Measurements from ENCODE around the gene SPEG. TPM values are rescaled to one million over a fixed set of nuclear protein-coding genes. Genes with fewer than 3 reads are reported as not detected.
A peak's percentile ranks its signal among the peaks of the same experiment; 100 is the strongest.

Gene SPEG
- total RNA-seq, 2 experiments from 2014 or later = 1.3 to 1.4 TPM

- Mint-ChIP-seq H3K4me3 (no peak overlapping the region), H3K36me3 (ENCODE audit: low read depth) (no peaks in the 10 kb centered on the region)
These were observed 37.1 kb downstream of the SPEG start for GRCh38 chr2:219471476-219472371.

DNA sequence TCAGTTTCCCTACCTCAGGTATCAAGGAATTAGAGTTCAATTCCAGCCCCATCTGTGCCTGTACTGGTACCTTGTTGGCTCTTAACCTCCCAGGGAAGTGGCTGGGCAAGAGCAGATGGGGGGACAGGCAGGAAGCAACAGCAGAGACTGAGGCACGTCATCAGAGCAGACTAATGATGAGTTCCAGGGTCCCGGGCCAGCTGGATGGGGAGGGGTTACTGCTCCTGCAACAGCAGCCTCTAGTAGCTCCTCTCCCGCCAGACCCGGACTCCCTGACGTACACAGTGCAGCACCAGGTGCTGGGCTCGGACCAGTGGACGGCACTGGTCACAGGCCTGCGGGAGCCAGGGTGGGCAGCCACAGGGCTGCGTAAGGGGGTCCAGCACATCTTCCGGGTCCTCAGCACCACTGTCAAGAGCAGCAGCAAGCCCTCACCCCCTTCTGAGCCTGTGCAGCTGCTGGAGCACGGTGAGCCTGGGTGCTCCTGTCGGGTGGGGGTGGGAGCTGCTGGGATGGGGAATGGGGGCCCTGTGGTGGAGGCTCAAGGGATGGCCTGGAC is 38.1 kb downstream of the SPEG start:
- no peak overlapping the region for H3K4me3 Mint-ChIP-seq

More at GRCh38 chr2:219471476-219472371, 37.1 kb downstream of the SPEG start:
- no peak for DNase-seq
- CTCF ChIA-PET = interaction anchor here (0.7 kb wide), 1 partner anchor 11 kb away, joined by 3 read pairs; no protein-coding TSS in a partner anchor
- H3K27me3 Mint-ChIP-seq (ENCODE audit: low read depth) = peaks cover 2% of the 10 kb centered on the region
- H3K9me3 Mint-ChIP-seq = no peaks in the 10 kb centered on the region
- intact Hi-C loops (cut with micrococcal nuclease) = no loop called here
- H3K4me1 Mint-ChIP-seq (ENCODE audit: low read depth) = peaks cover 4% of the 10 kb centered on the region
- H3K27ac Mint-ChIP-seq = no peak overlapping the region

GRCh38 chr2:219473511-219473910 is 38.9 kb downstream of the SPEG start:
- H3K36me3 Mint-ChIP-seq (ENCODE audit: low read depth) = no peaks in the 10 kb centered on the region
- H3K27me3 Mint-ChIP-seq (ENCODE audit: low read depth) = peaks cover 2% of the 10 kb centered on the region
- no peak overlapping the region for H3K27ac Mint-ChIP-seq
- no peaks in the 10 kb centered on the region for H3K9me3 Mint-ChIP-seq
- DNase-seq = no peak
- CTCF ChIA-PET = interaction anchor here (1.2 to 5.8 kb wide), 3 partner anchors 22 to 55 kb away, joined by 3 to 73 read pairs (median 7); no protein-coding TSS in a partner anchor
- H3K4me1 Mint-ChIP-seq (ENCODE audit: low read depth) = peaks cover 4% of the 10 kb centered on the region
- H3K4me3 Mint-ChIP-seq = no peak overlapping the region
- intact Hi-C loops (cut with micrococcal nuclease) = no loop called here

More for the DNA sequence above, 38.1 kb downstream of the SPEG start:
- DNase-seq = no peak
- H3K27ac Mint-ChIP-seq = no peak overlapping the region
- intact Hi-C loops (cut with micrococcal nuclease) = no loop called here
- CTCF ChIA-PET = interaction anchor here (0.7 to 1.2 kb wide), 2 partner anchors 10 to 27 kb away, joined by 3 read pairs; no protein-coding TSS in a partner anchor
- no peaks in the 10 kb centered on the region for H3K9me3 Mint-ChIP-seq
- H3K27me3 Mint-ChIP-seq (ENCODE audit: low read depth) = peaks cover 2% of the 10 kb centered on the region
- no peaks in the 10 kb centered on the region for H3K36me3 Mint-ChIP-seq (ENCODE audit: low read depth)
- peaks cover 4% of the 10 kb centered on the region for H3K4me1 Mint-ChIP-seq (ENCODE audit: low read depth)

DNA sequence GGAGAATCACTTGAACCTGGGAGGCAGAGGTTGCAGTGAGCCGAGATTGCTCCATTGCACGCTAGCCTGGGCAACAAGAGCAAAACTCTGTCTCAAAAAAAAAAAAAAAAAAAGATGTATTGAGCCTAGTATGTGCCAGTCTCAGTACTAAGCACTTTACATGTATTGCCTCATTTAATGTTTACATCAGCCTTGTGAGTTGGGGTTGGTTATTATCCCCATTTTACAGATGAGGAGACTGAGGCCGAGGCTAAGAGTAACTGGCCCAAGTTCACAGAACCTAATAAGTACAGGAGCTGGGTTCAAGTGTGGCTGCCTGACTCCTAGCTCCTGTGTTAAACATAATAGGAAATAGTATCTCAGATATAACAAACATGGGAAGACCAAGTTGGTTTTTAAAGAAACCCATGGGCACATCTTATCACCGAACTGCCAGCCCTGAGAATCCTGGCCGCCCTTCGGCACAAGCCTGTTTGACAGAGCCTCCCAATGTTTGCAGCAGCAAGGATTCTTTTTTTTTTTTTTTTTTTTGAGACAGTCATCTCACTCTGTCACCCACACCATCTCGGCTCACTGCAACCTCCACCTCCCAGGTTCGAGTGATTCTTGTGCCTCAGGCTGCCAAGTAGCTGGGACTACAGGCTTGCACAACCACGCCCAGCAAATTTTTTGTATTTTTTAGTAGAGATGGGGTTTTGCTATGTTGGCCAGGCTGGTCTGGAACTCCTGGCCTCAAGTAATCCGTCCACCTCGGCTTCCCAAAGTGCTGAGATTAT is 39.8 kb downstream of the SPEG start:
- CTCF ChIA-PET = interaction anchor here (0.6 to 5.8 kb wide), 3 partner anchors 21 to 146 kb away, joined by 3 to 73 read pairs (median 7); no protein-coding TSS in a partner anchor
- Mint-ChIP-seq H3K9me3 (no peaks in the 10 kb centered on the region), H3K27me3 (ENCODE audit: low read depth) (peaks cover 2% of the 10 kb centered on the region), H3K4me3 (no peak overlapping the region), H3K27ac (no peak overlapping the region), H3K36me3 (ENCODE audit: low read depth) (no peaks in the 10 kb centered on the region), H3K4me1 (ENCODE audit: low read depth) (peaks cover 4% of the 10 kb centered on the region)
- DNase-seq = no peak
- intact Hi-C loops (cut with micrococcal nuclease) = no loop called here

DNA sequence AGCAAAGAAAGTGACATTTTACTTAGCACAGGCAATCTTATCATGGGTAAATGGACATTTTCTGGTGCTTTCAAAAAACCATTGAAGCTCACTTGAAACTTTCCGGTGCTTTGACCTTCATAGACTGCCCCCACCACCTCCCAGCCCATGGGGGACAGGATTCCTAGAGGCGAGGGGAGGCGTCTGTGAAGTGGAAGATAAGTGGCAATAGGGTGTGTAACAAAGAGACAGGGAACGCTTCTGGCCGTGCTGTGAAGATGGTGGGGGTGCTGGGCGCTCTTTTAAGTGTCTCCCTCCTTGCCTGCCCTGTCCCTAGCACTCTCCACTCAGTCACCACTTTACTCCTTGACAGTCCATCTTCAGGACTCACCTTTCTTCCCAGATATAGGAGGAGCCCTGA is 40.6 kb downstream of the SPEG start:
- H3K27ac Mint-ChIP-seq = no peak overlapping the region
- intact Hi-C loops (cut with micrococcal nuclease) = no loop called here
- no peak for DNase-seq
- H3K27me3 Mint-ChIP-seq (ENCODE audit: low read depth) = peaks cover 2% of the 10 kb centered on the region
- peaks cover 4% of the 10 kb centered on the region for H3K4me1 Mint-ChIP-seq (ENCODE audit: low read depth)
- H3K36me3 Mint-ChIP-seq (ENCODE audit: low read depth) = no peaks in the 10 kb centered on the region
- H3K4me3 Mint-ChIP-seq = no peak overlapping the region
- CTCF ChIA-PET = interaction anchor here (0.7 to 5.8 kb wide), 4 partner anchors 20 to 73 kb away, joined by 3 to 73 read pairs (median 6); no protein-coding TSS in a partner anchor
- no peaks in the 10 kb centered on the region for H3K9me3 Mint-ChIP-seq

GRCh38 chr2:219475697-219476651 is 41.3 kb downstream of the SPEG start:
- no peaks in the 10 kb centered on the region for H3K36me3 Mint-ChIP-seq (ENCODE audit: low read depth)
- no peaks in the 10 kb centered on the region for H3K9me3 Mint-ChIP-seq
- no peak overlapping the region for H3K27ac Mint-ChIP-seq
- H3K4me1 Mint-ChIP-seq (ENCODE audit: low read depth) = peaks cover 4% of the 10 kb centered on the region
- DNase-seq = peak; percentile 80
- intact Hi-C loops (cut with micrococcal nuclease) = loop anchor here (1.0 to 2.0 kb wide), 4 partner anchors 45 to 166 kb away; no protein-coding TSS in a partner anchor
- H3K27me3 Mint-ChIP-seq (ENCODE audit: low read depth) = peaks cover 2% of the 10 kb centered on the region
- CTCF ChIA-PET = interaction anchor here (0.6 to 5.8 kb wide), 15 partner anchors 9 to 123 kb away, joined by 3 to 73 read pairs (median 5); partner anchors contain the start of gene GMPPA
- H3K4me3 Mint-ChIP-seq = no peak overlapping the region

GRCh38 chr2:219476652-219477151 is 42.1 kb downstream of the SPEG start:
- Mint-ChIP-seq H3K4me3 (no peak overlapping the region), H3K36me3 (ENCODE audit: low read depth) (no peaks in the 10 kb centered on the region), H3K27me3 (ENCODE audit: low read depth) (peaks cover 2% of the 10 kb centered on the region), H3K27ac (no peak overlapping the region), H3K9me3 (no peaks in the 10 kb centered on the region), H3K4me1 (ENCODE audit: low read depth) (peaks cover 4% of the 10 kb centered on the region)
- DNase-seq = no peak
- intact Hi-C loops (cut with micrococcal nuclease) = loop anchor here (1.0 to 2.0 kb wide), 4 partner anchors 44 to 166 kb away; no protein-coding TSS in a partner anchor
- CTCF ChIA-PET = interaction anchor here (0.9 to 5.8 kb wide), 13 partner anchors 9 to 123 kb away, joined by 3 to 73 read pairs (median 5); partner anchors contain the start of gene GMPPA

DNA sequence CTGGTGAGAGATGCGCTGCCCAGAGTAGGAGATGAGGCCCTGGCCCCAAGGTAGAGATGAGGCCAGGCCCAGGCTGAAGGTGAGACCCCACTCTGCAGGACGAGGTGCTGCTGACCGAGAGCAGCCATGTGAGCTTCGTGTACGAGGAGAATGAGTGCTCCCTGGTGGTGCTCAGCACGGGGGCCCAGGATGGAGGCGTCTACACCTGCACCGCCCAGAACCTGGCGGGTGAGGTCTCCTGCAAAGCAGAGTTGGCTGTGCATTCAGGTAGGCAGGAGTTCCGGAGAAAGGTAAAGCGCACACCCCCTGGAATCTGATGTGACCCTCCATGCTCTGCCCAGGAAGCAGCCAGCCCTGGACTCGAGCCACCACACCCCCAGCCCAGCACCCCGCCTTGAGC is 42.5 kb downstream of the SPEG start:
- H3K4me3 Mint-ChIP-seq = no peak overlapping the region
- no peaks in the 10 kb centered on the region for H3K36me3 Mint-ChIP-seq (ENCODE audit: low read depth)
- no peak overlapping the region for H3K27ac Mint-ChIP-seq
- H3K4me1 Mint-ChIP-seq (ENCODE audit: low read depth) = peaks cover 4% of the 10 kb centered on the region
- no peaks in the 10 kb centered on the region for H3K9me3 Mint-ChIP-seq
- H3K27me3 Mint-ChIP-seq (ENCODE audit: low read depth) = peaks cover 7% of the 10 kb centered on the region
- intact Hi-C loops (cut with micrococcal nuclease) = loop anchor here (2.0 kb wide), 1 partner anchor 44 kb away; no protein-coding TSS in a partner anchor
- CTCF ChIA-PET = interaction anchor here (1.2 to 5.8 kb wide), 6 partner anchors 10 to 75 kb away, joined by 3 to 73 read pairs (median 5); partner anchors contain the start of gene GMPPA
- DNase-seq = no peak

DNA sequence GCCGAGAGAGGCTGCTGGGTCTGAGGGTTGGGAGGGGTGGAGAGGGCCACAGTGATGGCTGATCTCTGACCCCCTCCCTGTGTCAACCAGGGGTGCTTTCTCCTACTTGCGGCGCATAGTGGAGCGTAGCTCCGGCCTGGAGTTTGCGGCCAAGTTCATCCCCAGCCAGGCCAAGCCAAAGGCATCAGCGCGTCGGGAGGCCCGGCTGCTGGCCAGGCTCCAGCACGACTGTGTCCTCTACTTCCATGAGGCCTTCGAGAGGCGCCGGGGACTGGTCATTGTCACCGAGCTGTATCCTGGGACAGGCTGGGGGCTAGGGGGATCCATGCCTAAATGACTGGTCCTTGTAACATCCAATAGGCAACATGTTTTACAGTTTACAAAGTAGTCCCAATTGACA is 43.2 kb downstream of the SPEG start:
- intact Hi-C loops (cut with micrococcal nuclease) = loop anchor here (2.0 kb wide), 1 partner anchor 43 kb away; no protein-coding TSS in a partner anchor
- no peak for DNase-seq
- no peak overlapping the region for H3K27ac Mint-ChIP-seq
- no peaks in the 10 kb centered on the region for H3K36me3 Mint-ChIP-seq (ENCODE audit: low read depth)
- H3K4me1 Mint-ChIP-seq (ENCODE audit: low read depth) = peaks cover 4% of the 10 kb centered on the region
- H3K9me3 Mint-ChIP-seq = no peaks in the 10 kb centered on the region
- peaks cover 9% of the 10 kb centered on the region for H3K27me3 Mint-ChIP-seq (ENCODE audit: low read depth)
- H3K4me3 Mint-ChIP-seq = no peak overlapping the region
- CTCF ChIA-PET = interaction anchor here (1.2 to 5.8 kb wide), 4 partner anchors 17 to 50 kb away, joined by 3 to 73 read pairs (median 8); partner anchors contain the start of gene GMPPA

- no peak overlapping the region for H3K4me3 Mint-ChIP-seq
- DNase-seq = no peak
- intact Hi-C loops (cut with micrococcal nuclease) = no loop called here
- H3K4me1 Mint-ChIP-seq (ENCODE audit: low read depth) = peaks cover 5% of the 10 kb centered on the region
- CTCF ChIA-PET = interaction anchor here (1.7 to 5.8 kb wide), 2 partner anchors 42 to 49 kb away, joined by 4 to 73 read pairs; no protein-coding TSS in a partner anchor
- H3K27me3 Mint-ChIP-seq (ENCODE audit: low read depth) = peaks cover 13% of the 10 kb centered on the region
- H3K9me3 Mint-ChIP-seq = no peaks in the 10 kb centered on the region
- no peak overlapping the region for H3K27ac Mint-ChIP-seq
- no peaks in the 10 kb centered on the region for H3K36me3 Mint-ChIP-seq (ENCODE audit: low read depth)
These were observed 44.3 kb downstream of the SPEG start for GRCh38 chr2:219478916-219479315.

Data from activated naive CD4-positive, alpha-beta T cell treated with anti-CD3 and anti-CD28 coated beads for 36 hours (primary cell).